NB4 (cell line): ENCODE data around the gene KLC1.

Experiments
- CTCF ChIP-seq: IDR thresholded peaks from one replicate; pipeline ENCODE4 v1.5.1; 2012; ENCODE audit warnings: low read depth, low read length
- POLR2A ChIP-seq: IDR thresholded peaks from 2 replicates; pipeline ENCODE4 v1.6.1; 2011; ENCODE audit warnings: mild to moderate bottlenecking; ENCODE audit not compliant: insufficient read length; ENCODE audit errors: extremely low read depth

GRCh38 chr14:103735022-103735421 lies 106.0 kb downstream of the KLC1 start:
- TF ChIP-seq CTCF = no peak
- TF ChIP-seq POLR2A = no peak
